DMS 273 treated with DMSO at 0.1 percent for 48 hours (cell line): ENCODE results near the gene NES.

Experiments
- DNase-seq: peaks from one replicate; lab custom pipeline; 2025; lab: John Stamatoyannopoulos, UW

Gene NES

DNA sequence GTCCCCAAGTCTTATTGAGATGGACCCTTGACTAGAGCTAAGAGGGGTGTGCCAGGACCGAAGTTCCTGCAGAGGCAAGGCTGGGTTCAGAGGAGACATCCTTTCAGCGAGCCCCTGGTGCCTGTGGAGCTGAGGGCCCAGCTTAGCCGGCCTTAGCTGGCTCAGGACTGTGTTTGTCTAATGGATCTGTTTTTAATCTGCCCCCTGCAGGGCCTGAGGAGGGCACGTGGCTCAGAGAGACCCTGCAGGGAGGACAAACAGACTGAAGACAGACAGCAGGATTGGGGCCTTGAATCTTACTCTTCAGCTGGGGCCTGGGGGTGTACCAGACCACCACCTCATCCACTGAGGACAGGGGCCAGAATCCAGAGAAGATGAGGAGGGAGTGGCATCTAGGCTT lies 26.5 kb upstream of the NES start:
- DNase-seq = no peak

DNA sequence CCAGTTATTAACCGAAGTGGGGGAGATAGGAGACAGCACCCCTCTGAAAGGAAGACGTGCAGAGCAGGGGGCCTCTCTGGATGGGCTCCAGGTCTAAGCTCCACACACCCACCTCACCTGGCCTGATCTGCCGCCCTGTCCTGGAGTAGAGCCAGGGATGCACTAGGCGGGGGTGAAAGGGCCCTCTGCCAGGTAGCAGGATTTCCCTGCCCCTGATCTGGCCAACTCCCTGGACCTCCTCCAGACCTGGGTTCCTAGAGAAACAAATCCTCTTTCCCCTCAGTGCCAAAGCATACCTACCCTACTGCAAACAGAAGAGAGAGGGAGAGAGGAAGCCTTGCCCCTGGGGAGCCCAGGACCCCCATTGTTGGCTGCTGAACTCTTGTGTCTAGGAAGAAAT lies 26.1 kb upstream of the NES start:
- no peak for DNase-seq

DNA sequence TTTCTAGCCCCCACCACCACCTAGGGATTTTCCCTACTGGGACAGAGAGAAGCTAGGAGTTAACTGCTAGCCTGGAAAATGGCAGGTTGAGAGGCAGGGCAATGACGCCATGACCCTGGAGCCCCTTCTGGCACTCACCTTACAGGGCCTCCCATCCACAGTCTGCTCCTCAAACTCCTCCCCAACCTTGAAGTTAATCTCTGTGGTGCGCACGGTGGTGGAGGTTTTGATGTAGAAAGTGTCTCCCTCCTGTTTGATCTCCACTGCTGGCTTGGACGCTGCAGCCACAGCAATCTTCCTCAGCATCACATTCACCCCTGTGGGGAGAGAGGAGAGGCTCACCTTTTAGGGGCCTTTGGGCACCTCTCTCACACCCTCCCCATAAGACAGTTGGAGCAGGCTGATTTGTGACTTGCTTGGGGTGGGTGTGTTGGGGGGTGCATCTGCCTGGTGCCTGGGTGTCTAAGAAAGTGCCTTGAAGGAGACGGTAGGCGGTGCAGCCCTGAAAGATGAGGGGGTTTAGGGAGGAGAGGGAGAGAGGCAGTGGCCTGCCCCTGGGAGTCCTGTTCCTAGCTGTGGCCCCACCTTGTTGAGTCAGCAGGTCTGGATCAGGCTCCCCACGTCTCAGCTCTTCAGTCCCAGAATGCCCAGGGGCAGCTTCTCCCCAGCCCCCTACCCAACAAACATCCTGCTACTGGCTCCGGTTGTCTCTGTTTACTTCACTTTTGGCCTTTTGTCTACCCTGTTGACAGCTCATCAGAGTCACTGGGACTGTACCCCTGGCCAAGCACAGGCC lies 23.7 kb upstream of the NES start:
- no peak for DNase-seq

DNA sequence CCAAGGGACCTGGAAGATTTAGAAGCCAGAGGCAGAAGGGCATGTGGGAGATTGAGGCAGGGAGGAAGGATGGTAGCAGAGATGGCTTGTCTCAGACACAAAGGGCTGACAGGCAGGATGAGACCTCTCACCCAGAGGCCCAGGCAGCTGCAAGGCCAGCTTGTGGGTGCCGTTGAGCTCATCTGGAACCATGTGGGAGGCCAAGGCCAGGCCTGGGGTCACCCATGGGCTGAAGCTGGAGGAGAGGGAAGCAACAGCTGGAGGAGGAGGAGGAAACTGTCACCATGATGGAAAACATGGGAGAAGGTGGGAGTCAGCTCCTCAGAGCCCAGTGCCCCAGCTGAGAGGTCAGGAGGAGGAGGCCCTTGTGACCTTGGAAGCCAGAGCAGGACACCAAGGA lies 21.8 kb upstream of the NES start:
- DNase-seq = no peak

DNA sequence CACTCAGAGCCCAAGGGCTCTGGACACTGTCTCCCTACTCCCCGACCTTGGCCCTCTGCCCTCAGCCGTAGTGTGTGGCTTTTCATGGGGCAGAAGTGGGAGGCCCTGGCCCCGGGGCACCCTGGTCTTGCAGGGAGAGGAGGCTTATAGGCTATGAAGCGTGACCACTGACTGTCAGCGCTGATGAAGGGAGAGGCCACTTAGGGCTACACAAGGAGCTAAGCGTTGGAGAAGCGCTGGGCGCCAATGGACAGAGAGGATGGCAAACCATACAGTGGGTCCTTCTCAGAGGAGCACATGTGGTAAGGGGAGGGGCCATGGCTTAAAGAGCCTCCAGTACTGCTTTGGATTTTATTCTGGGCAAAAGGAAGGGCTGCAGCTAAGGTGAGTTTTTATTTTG lies 20.3 kb upstream of the NES start:
- DNase-seq = no peak

DNA sequence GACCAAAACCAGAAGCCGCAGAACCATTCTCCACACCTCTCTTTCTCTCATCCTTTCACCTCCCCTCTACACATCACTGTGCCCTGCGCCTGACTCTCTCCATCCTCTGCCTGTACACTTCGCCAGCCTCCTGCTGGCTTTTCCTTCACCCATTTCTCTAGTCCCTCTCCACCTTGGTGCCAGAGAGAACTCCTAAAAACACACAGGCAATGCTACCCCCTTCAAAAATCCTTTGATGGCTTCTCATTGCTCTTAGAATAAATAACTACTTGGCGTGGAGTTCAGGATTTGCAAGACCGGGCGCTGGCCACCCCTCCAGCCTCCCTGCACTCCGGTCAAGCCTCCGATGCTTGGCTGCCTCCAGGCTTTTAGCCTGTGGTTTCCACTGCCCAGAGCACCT lies 19.5 kb upstream of the NES start:
- no peak for DNase-seq

DNA sequence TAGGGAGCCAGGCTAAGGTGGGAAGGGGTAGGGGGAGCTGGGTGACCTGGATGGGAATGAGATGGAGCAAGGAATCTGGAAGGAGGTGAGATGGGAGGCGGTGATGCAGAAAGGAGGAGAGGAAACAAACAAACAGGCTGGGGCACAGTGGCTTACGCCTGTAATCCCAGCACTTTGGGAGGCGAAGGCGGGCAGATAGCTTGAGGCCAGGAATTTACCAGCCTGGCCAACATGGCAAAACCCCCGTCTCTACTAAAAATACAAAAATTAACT lies 17.4 kb upstream of the NES start:
- DNase-seq = no peak

DNA sequence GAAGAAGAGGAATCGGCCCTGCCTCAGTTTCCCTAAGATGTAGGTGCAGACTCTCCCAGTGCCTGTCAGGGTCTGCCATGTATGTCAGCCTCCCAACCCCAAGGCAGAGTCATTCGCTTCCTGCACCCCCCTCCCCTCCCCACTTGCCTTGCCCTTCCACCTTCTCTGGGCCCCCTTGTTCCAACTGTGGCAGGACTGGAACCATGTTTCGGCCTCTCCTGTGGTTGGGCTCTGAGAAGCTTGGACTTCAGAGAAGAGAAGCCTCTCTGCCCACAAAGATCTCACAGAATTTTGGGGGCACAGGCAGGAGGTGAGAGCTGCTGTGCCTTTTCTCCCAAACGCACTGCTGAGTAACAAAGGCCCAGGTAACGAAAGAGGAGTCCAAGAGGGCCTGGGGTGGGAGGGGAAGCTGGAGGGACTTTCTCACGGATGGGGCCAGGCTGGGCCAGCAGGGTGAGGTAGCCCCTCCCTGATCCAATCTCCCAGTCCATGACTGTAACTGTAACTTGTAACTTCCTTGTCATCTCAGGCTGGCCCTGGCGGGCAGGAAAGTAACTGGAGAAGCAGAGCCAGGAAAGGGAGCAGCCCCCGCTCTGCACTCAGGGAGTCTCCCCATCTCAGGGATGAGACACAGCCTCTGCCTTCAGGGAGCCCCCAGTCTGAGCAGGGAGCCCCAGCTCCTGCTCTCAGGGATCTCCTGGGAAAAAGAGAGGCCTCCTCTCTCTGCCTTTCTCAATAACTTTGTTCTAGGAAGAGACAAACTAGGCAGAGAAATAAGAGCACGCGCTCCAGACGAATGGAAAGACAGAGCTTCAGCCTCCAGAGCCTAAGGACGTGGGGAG lies 16.9 kb upstream of the NES start:
- no peak for DNase-seq

DNA sequence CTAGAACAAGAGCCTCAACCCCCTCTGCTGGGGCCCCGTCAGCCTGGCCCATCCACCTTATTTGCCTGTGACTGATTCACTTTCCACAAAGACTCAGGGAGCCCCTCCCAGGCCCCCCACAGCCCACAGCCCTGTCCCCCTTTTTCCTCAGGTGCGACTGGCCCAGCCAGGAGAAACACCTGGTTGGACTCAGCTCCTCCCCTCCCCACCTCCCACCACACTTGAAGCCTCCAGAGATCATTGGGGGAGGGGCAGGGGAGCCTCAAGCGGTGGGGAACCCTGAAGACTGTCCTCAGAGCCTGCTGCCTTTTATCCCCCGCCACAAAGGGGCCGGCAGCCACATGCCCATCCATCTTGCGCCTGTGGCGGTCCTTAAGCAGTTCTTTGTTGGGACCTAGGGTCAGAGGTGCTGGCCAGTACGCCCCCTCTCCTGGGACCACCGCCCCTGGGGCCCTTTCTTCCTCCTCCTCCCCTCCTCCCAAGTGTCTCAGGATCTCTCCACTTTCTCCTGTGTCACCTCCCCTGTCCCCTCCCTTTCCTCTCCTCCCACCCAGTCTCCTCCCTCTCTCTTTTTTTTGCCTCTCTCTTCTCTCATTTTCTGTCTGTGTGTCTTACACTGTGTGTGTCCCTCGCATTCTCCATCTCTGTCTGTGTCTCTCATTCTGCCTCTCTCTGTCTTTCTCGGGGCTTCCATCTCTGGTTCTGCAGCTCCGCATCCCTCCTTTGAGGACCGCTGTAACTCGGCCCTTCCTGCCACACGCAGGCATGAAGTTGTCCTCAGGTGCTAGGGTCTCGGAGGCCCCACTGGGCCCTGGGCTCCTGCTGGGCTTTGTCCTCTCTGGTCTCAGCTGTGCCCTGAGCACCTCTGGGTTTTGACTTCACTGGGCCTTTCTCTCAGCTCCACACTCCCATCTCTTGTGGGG lies 16.0 kb upstream of the NES start:
- no peak for DNase-seq

DNA sequence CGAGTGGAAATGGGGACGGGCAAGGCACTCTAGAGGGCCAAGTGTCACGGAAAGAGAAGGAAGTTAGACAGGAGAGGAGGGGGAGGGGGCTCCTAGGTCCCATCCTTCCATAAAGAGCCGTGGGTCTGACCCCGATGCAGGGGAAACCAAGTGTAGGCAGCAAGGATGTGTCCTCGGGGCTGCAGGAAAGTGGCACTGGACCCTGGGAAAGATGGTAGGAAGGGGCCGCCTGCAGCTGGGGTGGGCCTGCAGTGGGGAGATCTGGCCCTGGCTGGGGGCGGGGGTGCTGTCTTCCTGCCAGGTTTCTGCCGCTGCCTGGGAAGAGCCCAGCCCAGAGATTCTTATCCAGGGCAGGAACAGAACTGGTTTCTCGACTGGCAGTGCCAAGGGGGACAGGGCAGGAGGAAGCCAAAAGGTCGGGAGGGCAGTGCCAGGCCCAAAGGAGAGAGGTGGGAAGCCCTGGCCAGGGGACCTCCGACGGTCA lies 15.3 kb upstream of the NES start:
- DNase-seq = no peak

DNA sequence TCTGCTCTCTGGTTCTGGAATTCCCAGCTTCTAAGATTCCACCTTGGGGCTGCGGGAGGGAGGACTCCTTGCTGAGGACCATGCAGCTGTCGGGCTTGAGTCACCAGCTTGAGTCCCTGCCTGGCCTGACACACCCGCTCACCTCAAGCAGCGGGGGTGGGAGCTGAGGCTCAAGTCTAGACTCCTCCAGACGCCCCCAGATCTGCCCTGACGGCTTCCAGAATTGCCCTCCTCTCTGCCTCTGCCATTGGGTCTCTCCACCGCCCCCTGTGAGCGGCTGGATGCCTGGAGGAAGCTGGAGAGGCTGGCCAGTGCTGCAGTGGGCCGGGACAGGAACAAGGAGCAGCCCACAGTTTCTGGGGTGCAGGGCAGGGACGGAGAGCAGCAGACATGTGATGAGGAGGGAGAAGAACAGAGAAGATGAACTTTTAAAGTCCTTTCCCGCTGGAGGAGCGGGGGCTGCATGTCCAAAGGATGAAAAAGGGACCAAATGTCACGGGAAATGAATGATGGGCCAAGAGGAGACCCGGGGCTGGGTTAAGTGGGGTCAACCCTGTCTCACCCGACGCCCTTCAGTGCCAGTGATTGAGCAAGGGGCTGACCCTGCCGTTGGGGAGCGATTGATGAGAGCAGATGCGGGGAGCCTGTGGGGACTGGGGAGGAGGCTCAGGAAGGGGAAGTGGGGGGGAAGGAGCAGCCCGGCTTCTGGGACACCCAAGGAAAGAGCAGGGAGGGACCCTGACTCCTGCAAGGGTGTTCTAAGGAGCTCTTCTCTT lies 14.6 kb upstream of the NES start:
- DNase-seq = no peak

DNA sequence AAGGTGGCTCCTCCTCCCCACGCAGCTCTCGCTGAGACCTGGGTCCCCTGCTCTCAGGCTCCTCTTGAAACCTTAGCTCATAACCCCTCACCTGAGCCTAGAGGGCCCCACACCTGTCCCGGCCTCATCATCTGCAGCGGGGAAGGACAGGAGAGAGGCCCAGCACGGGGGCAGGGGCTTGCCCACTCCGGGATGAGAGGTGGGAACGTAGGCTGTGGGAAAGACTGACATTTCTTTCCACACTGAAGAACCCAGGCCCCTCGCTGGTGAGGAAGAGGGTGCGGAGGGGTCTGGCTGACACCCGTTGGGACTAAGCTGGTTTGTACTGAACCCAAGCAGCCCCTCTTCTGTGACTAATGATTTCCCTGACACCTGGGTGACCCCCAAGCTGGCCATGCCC lies 14.0 kb upstream of the NES start:
- no peak for DNase-seq

DNA sequence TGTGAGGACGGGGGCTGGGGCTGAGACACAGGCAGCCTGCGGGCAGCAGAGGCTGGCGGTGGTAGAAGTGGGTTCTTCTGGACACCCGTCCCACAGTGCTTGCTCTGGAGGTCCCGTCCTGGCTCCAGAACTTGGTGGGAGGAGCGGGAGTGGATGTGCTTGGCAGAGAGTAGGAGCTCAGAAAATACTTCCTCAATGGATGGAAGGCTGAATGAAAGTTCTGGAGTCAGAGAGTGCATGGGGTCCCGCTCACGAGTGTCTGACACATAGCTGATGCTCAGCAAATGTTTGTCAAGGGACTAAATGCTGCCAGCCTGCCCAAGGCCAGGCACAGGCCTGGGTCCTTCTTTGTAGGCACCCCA lies 13.4 kb upstream of the NES start:
- DNase-seq = no peak

DNA sequence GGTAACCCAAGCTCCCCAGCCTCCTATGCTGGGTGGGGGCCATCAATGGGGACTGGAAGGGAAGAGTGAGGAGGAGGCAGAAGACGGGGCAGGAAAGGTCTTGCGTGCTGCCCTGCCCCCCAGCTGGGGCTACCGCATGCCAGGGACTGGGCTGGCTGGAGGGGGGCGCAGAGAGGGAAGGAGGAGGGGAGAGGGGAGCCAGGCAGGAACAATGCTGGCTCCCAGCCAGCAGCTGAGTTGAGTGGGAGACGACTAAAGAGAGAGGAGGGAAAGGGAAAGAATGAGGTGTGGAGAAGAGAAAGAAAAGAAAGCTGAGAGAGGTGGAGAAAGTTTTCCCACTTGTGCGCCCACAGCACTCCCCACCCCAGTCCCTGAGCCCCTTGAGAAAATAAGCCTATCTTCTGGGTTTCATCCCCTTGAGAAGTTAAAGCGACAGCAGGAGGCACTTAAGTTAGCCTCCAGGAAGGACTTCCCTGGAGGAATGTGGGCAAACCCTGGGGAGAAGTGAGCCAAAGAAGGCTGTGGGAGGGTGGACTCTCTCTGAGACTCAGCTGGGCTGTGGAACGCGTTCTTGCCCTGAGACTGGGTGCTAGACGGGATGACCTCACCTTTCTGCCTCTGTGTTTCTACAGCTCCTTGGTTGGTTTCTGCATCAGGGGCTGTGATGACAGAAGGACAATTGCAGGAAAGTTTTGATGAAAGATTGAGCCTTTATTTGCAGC lies 12.9 kb upstream of the NES start:
- DNase-seq = no peak

DNA sequence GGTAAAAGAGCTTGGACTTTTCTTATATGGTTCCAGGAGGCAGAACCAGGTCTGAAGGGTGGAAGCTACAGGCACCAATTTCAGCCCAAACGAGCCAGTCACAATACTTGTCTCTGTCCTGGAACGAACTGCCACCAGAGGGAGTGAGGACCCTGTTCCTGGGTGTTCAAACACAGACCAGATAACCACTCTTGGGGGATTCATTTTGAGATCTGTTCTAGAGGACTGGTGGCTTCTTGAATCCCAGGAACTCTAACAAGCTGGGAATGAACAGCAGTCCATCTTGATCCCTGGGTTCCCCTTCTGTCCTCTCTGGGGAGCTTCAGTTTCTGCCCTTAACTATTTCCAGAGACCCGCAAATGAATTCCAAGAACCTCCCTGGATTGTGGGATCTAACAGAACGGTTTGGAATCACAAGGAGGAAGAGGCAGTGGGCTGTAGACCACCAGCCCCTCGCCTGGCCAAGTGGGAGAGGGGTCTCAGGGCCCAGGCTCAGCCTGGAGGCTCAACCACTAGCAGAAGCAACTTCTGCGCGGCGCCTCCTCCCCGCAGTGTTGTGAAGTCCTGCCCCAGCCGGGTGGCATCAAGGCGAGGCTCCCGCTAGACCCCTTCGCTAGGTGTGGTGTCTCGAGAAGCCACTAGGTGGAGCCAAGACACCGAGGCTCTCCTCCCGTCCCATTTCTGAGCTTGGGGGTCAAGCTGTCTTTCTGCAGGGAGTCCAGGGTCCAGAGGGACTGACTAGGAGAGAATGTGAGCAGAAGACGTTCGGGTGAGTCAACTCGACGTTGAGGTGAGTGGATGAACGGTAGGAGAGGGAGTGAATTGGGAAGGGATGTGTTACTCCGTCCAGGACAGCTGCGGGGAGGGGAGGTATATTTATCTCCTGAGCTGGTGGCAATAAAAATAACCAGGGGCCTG lies 12.1 kb upstream of the NES start:
- peak; percentile 62 for DNase-seq

DNA sequence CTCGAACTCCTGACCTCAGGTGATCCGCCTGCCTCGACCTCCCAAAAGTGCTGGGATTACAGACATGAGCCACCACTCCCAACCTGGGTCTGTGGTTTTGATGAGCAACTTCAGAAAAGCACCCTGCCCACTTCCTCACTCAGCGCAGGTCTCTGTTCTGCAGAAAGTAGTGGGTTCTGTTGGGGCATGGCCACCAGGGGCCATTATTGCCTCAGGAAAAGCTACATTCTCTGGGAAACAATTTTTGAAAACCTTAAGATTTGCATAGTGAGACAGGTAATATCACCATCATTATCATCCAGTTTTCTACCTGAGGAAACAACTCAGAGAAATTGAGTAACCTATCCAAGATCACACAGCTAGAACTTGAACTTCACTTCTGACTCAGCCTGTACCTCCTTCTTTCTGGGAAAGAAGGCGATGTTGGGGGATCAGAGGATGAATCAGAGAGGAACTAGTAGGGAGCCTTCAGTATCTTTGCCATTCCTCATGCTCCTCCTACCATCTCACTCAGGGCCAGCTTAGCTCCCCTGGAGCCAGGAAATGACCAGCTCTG lies 7.1 kb upstream of the NES start:
- DNase-seq = no peak

DNA sequence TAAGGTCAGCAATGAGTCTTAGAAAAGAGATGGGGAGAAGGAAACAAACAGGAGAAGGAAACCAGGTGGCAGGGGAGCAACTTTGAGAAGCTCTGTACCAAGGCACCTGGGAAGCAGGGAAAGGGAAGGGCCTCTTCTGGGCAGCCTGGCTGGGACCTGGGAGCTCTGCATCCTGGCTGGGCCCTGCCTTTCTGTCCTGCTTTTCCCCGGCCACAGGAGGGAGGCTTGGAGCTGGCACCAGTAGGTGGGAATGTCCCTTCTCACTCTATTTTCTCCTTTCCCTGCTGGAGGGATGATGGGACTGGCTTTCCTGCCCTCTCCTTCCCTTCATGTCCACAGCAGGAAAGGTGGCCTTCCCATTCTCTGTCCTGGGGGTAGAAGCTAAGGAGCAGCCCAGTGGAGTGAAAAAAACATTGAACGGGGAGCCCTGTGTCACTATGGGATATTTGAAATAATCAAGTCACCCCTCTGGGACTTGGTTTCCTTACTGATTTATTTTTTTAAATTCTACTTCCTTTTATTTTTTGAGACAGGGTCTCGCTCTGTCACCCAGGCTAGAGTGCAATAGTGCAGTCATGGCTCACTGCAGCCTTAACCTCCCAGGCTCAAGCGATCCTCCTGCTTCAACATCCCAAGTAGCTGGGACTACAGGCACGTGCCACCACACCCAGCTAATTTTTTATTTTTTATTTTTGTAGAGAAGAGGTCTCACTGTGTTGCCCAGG lies 5.1 kb upstream of the NES start:
- no peak for DNase-seq

DNA sequence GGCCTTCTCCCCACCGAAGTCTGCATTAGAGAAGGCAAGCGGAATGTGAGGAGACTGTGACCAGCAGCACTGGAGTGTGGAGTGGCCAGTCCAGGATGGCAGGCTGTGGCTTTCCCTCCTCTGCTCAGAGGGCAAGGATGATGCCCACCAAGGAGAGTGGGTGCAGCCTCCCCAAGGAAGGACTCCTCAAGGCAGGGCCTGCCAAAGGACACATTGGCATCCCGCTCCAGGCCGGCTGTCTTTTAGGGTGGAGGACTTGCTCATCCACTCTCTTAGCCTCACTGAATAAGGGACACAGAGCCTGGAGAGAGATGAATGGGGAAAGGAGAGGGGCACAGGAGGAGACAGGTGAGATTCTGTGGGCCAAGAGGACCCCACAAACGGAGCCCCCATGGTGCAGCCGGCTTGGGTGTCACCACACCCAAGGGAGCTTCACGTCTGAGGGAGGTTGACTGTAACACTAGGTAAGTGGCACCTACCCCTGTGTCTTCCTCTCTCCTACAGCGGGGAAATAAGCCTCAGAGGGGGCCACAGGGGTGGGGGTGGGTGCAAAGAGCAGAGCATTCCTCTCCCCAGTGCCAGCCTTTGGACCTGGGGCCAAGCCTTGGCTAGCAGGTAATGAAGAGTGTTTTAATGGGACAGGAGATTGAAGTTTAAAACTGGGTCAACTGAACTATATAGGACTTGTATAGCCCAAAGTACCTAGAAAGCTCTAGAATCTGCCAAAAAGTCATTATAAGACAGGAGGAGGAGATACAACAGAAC lies 4.2 kb upstream of the NES start:
- DNase-seq = no peak
